ENCODE measurements around the gene DMRT3.
"Not testable (repeated sequence)": the region's sequence is repeated elsewhere in the genome, so short reads cannot be mapped to it uniquely, and the experiment has no call there.

The DMRT3 gene

GRCh38 chr9:971901-972500 lies 4.5 kb upstream of the DMRT3 start:
- no peak for DNase-seq

GRCh38 chr9:972501-973294 lies 3.8 kb upstream of the DMRT3 start:
- no peak for DNase-seq

- DNase-seq = no peak
These were observed 3.1 kb upstream of the DMRT3 start for GRCh38 chr9:973295-973834.

GRCh38 chr9:974031-974995 lies 2.1 kb upstream of the DMRT3 start:
- no peak for DNase-seq

- DNase-seq = no peak
These were observed 1.3 kb upstream of the DMRT3 start for GRCh38 chr9:974996-975739.

- no peak for DNase-seq
These were observed 656 bp upstream of the DMRT3 start for GRCh38 chr9:975740-976257.

GRCh38 chr9:976943-977837 lies 735 bp downstream of the DMRT3 start:
- no peak for DNase-seq

- DNase-seq = no peak
These were observed 1.7 kb downstream of the DMRT3 start for GRCh38 chr9:977838-978830.

- DNase-seq = no peak
These were observed 3.5 kb downstream of the DMRT3 start for GRCh38 chr9:979983-980382.

- no peak for DNase-seq
These were observed 4.2 kb downstream of the DMRT3 start for GRCh38 chr9:980640-981039.

- no peak for DNase-seq
These were observed 5.0 kb downstream of the DMRT3 start for GRCh38 chr9:981491-981898.

- no peak for DNase-seq
These were observed 6.2 kb downstream of the DMRT3 start for GRCh38 chr9:982394-983230.

- no peak for DNase-seq
These were observed 17.6 kb downstream of the DMRT3 start for GRCh38 chr9:994005-994404.

GRCh38 chr9:995192-995591 lies 18.7 kb downstream of the DMRT3 start:
- DNase-seq = no peak

- no peak for DNase-seq
These were observed 19.3 kb downstream of the DMRT3 start for GRCh38 chr9:995781-996180.

GRCh38 chr9:998299-999110 lies 22.1 kb downstream of the DMRT3 start:
- not testable (repeated sequence) for DNase-seq

- DNase-seq = no peak
These were observed 25.4 kb downstream of the DMRT3 start for GRCh38 chr9:1001838-1002237.

GRCh38 chr9:1002678-1003077 lies 26.2 kb downstream of the DMRT3 start:
- DNase-seq = no peak

Measured in stimulated activated CD4-positive, alpha-beta T cell treated with anti-CD3 and anti-CD28 coated beads, Interleukin-2, amount 100 ng/mL, for 48 hours (primary cell).